Upper lobe of left lung (tissue), 6 donors: Measurements from ENCODE around the gene MAN1B1. TPM values are rescaled to one million over a fixed set of nuclear protein-coding genes. Genes with fewer than 3 reads are reported as not detected.

Experiments used
- ATAC-seq, 2 donors: fragments of 200-7000 bp; cut with Tn5 transposase; one replicate each; pipeline ENCODE4 v1.9.1; 2022; ENCODE audit warnings: mild to moderate bottlenecking in 2 of 2, moderate library complexity in 2 of 2; ENCODE audit not compliant: low FRiP score in 2 of 2
- DNase-seq, 2 donors: peaks; one replicate each; pipeline ENCODE4 v3.0.0-alpha.2; 2019 to 2020
- H3K27ac ChIP-seq, 4 donors: fragments of 200-600 bp; sonication (generic); one replicate each; pipeline ENCODE4 v1.5.1; 2016 to 2019
- H3K27me3 ChIP-seq, 4 donors: fragments of 200-600 bp; sonication (generic); one replicate each; pipeline ENCODE4 v1.5.1; 2017 to 2019
- H3K36me3 ChIP-seq, 4 donors: fragments of 200-600 bp; sonication (generic); one replicate each; pipeline ENCODE4 v1.5.1; 2016 to 2019
- H3K4me1 ChIP-seq, 4 donors: fragments of 200-600 bp; sonication (generic); one replicate each; pipeline ENCODE4 v1.5.1; 2018 to 2019
- H3K4me3 ChIP-seq, 4 donors: fragments of 200-600 bp; sonication (generic); one replicate each; pipeline ENCODE4 v1.5.1; 2017 to 2019; ENCODE audit warnings: mild to moderate bottlenecking in 2 of 4, moderate library complexity in 1 of 4
- H3K9me3 ChIP-seq, 4 donors: fragments of 200-600 bp; sonication (generic); one replicate each; pipeline ENCODE4 v1.5.1; 2018 to 2019
- EP300 ChIP-seq, 4 donors: sonication (generic); formaldehyde crosslinking; IDR thresholded peaks; one replicate each; pipeline ENCODE4 v1.5.1; 2017; ENCODE audit warnings: antibody characterized with exemption in 4 of 4, control low read depth in 2 of 4
- POLR2A ChIP-seq, 4 donors: fragments of 450-650 bp; IDR thresholded peaks; one replicate each; pipeline ENCODE4 v1.5.1; 2016 to 2017; ENCODE audit warnings: antibody characterized with exemption in 4 of 4, mild to moderate bottlenecking in 2 of 4
- POLR2AphosphoS5 ChIP-seq, 2 donors: sonication (generic); formaldehyde crosslinking; IDR thresholded peaks; one replicate each; pipeline ENCODE4 v1.5.1; 2017; ENCODE audit warnings: antibody characterized with exemption in 2 of 2
- WGBS, 2 donors: methylation state at CpG; one replicate each; pipeline ENCODE4 v1.1.5; 2017 to 2018; 5-methylcytosine and 5-hydroxymethylcytosine counted together
- total RNA-seq, 6 donors: library from RNA; depleted of rRNA in 4 of 6; stranded (reverse); fragments of >200 nt in 4 of 6; gene quantifications; one replicate each; pipeline versions ENCODE4 v1.1.0 to v1.2.1, GENCODE V29; 2016 to 2021
- TF ChIP-seq, protein P1 (sequence below), 6 experiments: fragments of 450-650 bp in 4 of 6; fragments of 200-600 bp in 2 of 6; sonication (generic) in 2 of 6; IDR thresholded peaks; one replicate each; pipeline ENCODE4 v1.5.1; 2016 to 2019; ENCODE audit warnings: antibody characterized with exemption in 6 of 6
- donor health status: DM: no; HTN: no; CAD: no; lungs with moderate emphysema.
- donor health status: DM: no; HTN: yes; CAD: no; lungs with severe emphysema.

MAN1B1 gene
- total RNA-seq, 6 donors from 2014 or later, result 38.0 to 97.4 (median 54.1) TPM

DNA sequence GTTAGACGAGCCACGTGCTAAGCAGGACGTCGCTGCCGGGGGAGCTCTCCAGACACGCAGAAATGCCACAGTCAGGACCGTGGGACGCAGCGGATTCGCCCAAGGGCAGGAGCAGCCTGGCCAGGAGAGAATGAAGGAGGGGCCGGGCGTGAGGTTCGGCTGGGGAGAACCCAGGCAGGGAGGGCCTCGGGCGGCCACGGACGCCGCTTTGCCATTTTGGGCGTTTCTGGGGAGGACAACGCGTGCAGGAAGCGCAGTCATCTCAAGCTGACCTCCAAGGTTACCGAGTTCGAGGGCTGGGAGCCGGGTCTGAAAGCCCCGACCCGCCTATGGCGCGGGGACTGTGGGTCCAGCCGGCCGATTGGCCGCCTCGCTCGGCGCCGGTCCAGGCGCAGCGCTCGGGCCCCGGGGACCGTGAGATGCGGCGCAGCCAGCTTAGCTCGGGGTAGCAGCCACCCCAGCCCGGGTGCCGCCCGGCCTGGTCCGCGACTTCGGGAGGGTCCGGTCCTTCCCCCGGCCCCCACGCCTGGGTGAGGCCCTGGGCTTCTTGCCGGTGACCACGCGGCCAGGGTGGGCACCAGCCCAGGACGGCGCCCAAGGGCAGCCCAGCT, 760 bp upstream of the MAN1B1 start:
- Histone ChIP-seq H3K27ac (peak overlapping the region; percentile 89 to 92 (median 91)), H3K9me3 (no peaks in the 10 kb centered on the region), H3K4me1 (peaks cover 13 to 27% (median 17%) of the 10 kb centered on the region in 4 donors), H3K36me3 (peaks cover 0 to 31% (median 19%) of the 10 kb centered on the region in 4 donors), H3K4me3 (peak overlapping the region; percentile 13 to 82 (median 73)), H3K27me3 (no peaks in the 10 kb centered on the region)
- no peak for TF ChIP-seq POLR2AphosphoS5 (IDR thresholded peaks at IDR 0.05)
- TF ChIP-seq POLR2A (IDR thresholded peaks at IDR 0.05), result no peak
- TF ChIP-seq, protein P1, sequence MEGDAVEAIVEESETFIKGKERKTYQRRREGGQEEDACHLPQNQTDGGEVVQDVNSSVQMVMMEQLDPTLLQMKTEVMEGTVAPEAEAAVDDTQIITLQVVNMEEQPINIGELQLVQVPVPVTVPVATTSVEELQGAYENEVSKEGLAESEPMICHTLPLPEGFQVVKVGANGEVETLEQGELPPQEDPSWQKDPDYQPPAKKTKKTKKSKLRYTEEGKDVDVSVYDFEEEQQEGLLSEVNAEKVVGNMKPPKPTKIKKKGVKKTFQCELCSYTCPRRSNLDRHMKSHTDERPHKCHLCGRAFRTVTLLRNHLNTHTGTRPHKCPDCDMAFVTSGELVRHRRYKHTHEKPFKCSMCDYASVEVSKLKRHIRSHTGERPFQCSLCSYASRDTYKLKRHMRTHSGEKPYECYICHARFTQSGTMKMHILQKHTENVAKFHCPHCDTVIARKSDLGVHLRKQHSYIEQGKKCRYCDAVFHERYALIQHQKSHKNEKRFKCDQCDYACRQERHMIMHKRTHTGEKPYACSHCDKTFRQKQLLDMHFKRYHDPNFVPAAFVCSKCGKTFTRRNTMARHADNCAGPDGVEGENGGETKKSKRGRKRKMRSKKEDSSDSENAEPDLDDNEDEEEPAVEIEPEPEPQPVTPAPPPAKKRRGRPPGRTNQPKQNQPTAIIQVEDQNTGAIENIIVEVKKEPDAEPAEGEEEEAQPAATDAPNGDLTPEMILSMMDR (IDR thresholded peaks at IDR 0.05), result no peak
- no peak for TF ChIP-seq EP300 (IDR thresholded peaks at IDR 0.05)
- ATAC-seq (peak; percentile 1 to 55), DNase-seq (no peak)
- 0% methylated on average over 9 to 13 of the region's 58 CpGs for WGBS, 2 donors

DNA sequence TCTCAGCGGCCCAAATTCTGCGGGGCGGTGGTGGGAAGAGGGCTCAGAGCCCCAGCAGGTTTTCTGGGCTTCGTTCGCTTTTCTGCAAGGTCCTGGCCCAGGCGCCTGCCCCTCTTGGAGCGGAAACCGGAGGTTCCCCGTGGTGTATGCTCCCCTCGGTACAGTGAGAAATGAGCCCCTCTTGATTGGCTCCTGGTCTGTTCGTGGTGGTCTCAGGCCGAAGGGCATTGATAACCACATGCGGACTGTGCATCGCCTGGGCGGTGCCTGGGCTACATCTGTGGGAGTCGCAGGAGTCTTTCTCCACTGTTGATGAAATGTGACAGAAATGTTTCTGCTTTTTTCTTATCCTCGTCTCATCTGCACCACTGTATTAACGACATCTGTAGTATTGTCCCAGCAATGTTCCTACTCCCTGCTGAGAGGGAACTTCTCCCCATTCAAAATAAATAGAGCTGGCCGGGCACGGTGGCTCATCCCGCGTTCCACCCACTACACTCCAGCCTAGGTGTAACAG, 682 bp downstream of the MAN1B1 start:
- 17 to 31% methylated on average over 6 to 17 of the region's 22 CpGs for WGBS, 2 donors
- DNase-seq (no peak), ATAC-seq (no peak)
- no peak for TF ChIP-seq POLR2AphosphoS5 (IDR thresholded peaks at IDR 0.05)
- no peak for TF ChIP-seq EP300 (IDR thresholded peaks at IDR 0.05)
- TF ChIP-seq, protein P1 (IDR thresholded peaks at IDR 0.05), result no peak
- no peak for TF ChIP-seq POLR2A (IDR thresholded peaks at IDR 0.05)
- Histone ChIP-seq H3K4me1 (peaks cover 13 to 27% (median 17%) of the 10 kb centered on the region in 4 donors), H3K27ac (peak overlapping the region; percentile 89 to 92 (median 91)), H3K4me3 (peak overlapping the region; percentile 27 to 82 (median 73)), H3K27me3 (no peaks in the 10 kb centered on the region), H3K36me3 (peaks cover 0 to 30% (median 21%) of the 10 kb centered on the region in 4 donors), H3K9me3 (no peaks in the 10 kb centered on the region)

DNA sequence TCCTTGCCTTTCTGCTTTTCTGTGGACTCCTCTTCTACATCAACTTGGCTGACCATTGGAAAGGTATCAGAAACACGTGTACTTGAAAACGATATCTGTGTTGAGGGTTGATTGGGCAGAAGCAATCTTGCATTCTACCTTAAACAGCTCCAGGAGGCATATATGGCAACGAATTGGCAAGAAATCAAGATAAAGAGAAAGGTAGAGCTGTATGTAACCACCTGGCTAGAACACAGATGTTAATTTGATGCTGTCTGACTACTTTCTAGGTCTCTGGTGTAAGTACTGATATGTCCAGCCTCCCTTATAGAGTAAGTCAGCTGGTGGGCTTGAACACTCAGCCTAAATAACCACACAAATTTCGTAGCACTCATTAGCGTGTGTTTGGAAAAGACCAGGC, 1.3 kb downstream of the MAN1B1 start:
- Histone ChIP-seq H3K27me3 (no peaks in the 10 kb centered on the region), H3K9me3 (no peaks in the 10 kb centered on the region), H3K36me3 (peaks cover 0 to 28% (median 20%) of the 10 kb centered on the region in 4 donors), H3K4me3 (no peak overlapping the region), H3K27ac (no peak overlapping the region), H3K4me1 (peaks cover 13 to 27% (median 17%) of the 10 kb centered on the region in 4 donors)
- no peak for DNase-seq
- ATAC-seq, result no peak
- 89 to 94% methylated on average over 5 of the region's 5 CpGs for WGBS, 2 donors
- TF ChIP-seq, protein P1 (IDR thresholded peaks at IDR 0.05), result no peak
- no peak for TF ChIP-seq POLR2A (IDR thresholded peaks at IDR 0.05)
- TF ChIP-seq POLR2AphosphoS5 (IDR thresholded peaks at IDR 0.05), result no peak
- TF ChIP-seq EP300 (IDR thresholded peaks at IDR 0.05), result no peak

DNA sequence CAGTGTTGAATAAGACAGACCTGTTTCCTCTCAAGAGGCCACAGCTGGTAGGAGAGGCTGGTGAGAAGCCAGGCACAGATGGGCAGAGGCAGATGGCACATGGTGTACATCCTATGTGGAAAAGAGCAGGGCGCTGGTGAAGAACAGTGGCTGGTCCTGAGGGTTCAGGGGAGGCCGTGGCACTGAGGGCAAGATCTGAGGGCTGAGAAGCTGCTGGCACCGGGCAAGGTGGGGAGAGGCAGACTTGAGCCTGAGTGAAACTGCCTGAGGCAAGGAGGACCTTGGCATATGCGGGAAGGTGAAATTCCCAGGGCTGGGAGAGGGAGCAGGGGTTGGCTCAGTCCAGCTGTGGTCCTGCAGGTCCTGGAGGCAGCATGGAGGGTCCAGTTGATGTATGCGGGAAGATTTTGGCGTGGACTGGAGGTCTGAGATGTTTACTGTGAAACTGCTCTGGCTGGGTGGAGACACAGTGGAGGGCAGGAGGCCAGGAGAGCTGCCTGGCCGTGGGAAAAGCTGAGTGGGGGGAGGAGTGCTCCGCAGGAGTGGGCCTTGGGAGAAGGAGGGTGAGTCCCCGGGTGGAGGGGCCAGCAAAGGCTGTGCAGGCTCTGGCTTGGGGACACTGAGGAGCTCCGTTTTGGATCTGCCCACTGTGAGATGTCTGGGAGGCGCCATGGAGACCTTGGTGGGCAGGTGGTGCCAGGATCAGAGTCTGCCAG, 2.6 kb downstream of the MAN1B1 start:
- 84 to 88% methylated on average over 8 to 11 of the region's 11 CpGs for WGBS, 2 donors

More for the DNA sequence above, 2.6 kb downstream of the MAN1B1 start:
- Histone ChIP-seq H3K9me3 (no peaks in the 10 kb centered on the region), H3K36me3 (peaks cover 0 to 28% (median 17%) of the 10 kb centered on the region in 4 donors), H3K4me3 (no peak overlapping the region), H3K27me3 (no peaks in the 10 kb centered on the region), H3K27ac (no peak overlapping the region), H3K4me1 (peaks cover 13 to 27% (median 17%) of the 10 kb centered on the region in 4 donors)
- no peak for DNase-seq
- TF ChIP-seq, protein P1 (IDR thresholded peaks at IDR 0.05), result no peak
- no peak for ATAC-seq
